Measurements from ENCODE around the gene RFK. TPM values are rescaled to one million over a fixed set of nuclear protein-coding genes. Genes with fewer than 3 reads are reported as not detected.

Gene RFK
- polyA plus RNA-seq, 1 donor (not counting 4 experiments of a cell fraction or from before 2014, with no cell fraction given), result 30.1 TPM

GRCh38 chr9:76395381-76395780 is 1.2 kb upstream of the RFK start:
- TF ChIP-seq EZH2 (IDR thresholded peaks at IDR 0.05; ENCODE audit: low read length), result no peak
- TF ChIP-seq, protein P1, sequence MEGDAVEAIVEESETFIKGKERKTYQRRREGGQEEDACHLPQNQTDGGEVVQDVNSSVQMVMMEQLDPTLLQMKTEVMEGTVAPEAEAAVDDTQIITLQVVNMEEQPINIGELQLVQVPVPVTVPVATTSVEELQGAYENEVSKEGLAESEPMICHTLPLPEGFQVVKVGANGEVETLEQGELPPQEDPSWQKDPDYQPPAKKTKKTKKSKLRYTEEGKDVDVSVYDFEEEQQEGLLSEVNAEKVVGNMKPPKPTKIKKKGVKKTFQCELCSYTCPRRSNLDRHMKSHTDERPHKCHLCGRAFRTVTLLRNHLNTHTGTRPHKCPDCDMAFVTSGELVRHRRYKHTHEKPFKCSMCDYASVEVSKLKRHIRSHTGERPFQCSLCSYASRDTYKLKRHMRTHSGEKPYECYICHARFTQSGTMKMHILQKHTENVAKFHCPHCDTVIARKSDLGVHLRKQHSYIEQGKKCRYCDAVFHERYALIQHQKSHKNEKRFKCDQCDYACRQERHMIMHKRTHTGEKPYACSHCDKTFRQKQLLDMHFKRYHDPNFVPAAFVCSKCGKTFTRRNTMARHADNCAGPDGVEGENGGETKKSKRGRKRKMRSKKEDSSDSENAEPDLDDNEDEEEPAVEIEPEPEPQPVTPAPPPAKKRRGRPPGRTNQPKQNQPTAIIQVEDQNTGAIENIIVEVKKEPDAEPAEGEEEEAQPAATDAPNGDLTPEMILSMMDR (optimal IDR thresholded peaks at IDR 0.05 in 1 of 3, IDR thresholded peaks at IDR 0.05 in 1 of 3, conservative IDR thresholded peaks at IDR 0.05 in 1 of 3; ENCODE audit: extremely low read depth in 1 of 3, insufficient read depth in 2 of 3, low read length in 3 of 3), result no peak
- H2AFZ ChIP-seq (ENCODE audit: control insufficient read depth, low read length), result peak overlapping the region; percentile 47
- H3K27me3 ChIP-seq (ENCODE audit: control insufficient read depth, extremely low read depth, insufficient read depth, low read length), result no peaks in the 10 kb centered on the region
- dilution Hi-C loops (cut with MboI; ENCODE audit: extremely low pct_ligation_motif_present, low sequenced_read_pairs), result no loop called here
- peak overlapping the region in 2 of 3 experiments; percentile 79 to 94 for H3K4me3 ChIP-seq (ENCODE audit: control insufficient read depth in 2 of 3, extremely low read depth in 1 of 3, insufficient read depth in 2 of 3, low read depth in 1 of 3, low read length in 3 of 3)
- no peak for FAIRE-seq
- DNase-seq (ENCODE audit: low read depth, low spot score), result no peak
- no peak overlapping the region for H3K9ac ChIP-seq (ENCODE audit: control insufficient read depth, extremely low read depth, insufficient read depth, low read length)
- peak overlapping the region; percentile 81 for H3K4me2 ChIP-seq (ENCODE audit: control insufficient read depth, extremely low read depth, insufficient read depth, low read depth, low read length)
- peaks cover 2% of the 10 kb centered on the region for H3K4me1 ChIP-seq (ENCODE audit: control insufficient read depth, extremely low read depth, insufficient read depth, low read length)
- H4K20me1 ChIP-seq (ENCODE audit: control insufficient read depth, extremely low read depth, insufficient read depth, low read length), result no peaks in the 10 kb centered on the region
- H3K9me3 ChIP-seq (ENCODE audit: control insufficient read depth, low read depth, low read length), result no peaks in the 10 kb centered on the region
- no peaks in the 10 kb centered on the region for H3K9me1 ChIP-seq (ENCODE audit: control insufficient read depth, extremely low read depth, insufficient read depth, low read length)
- peaks cover 8% of the 10 kb centered on the region for H3K79me2 ChIP-seq (ENCODE audit: control insufficient read depth, insufficient read depth, low read length)
- H3K27ac ChIP-seq (ENCODE audit: control insufficient read depth, insufficient read depth, low read length), result no peak overlapping the region
- no peaks in the 10 kb centered on the region for H3K36me3 ChIP-seq (ENCODE audit: control insufficient read depth in 2 of 2, extremely low read depth in 1 of 2, insufficient read depth in 2 of 2, low read length in 2 of 2)

- H3K79me2 ChIP-seq (ENCODE audit: control insufficient read depth, insufficient read depth, low read length), result peaks cover 8% of the 10 kb centered on the region
- peak overlapping the region; percentile 67 for H3K27ac ChIP-seq (ENCODE audit: control insufficient read depth, insufficient read depth, low read length)
- peak overlapping the region; percentile 88 for H2AFZ ChIP-seq (ENCODE audit: control insufficient read depth, low read length)
- H3K36me3 ChIP-seq (ENCODE audit: control insufficient read depth in 2 of 2, extremely low read depth in 1 of 2, insufficient read depth in 2 of 2, low read length in 2 of 2), result no peaks in the 10 kb centered on the region
- peak overlapping the region; percentile 81 for H3K4me2 ChIP-seq (ENCODE audit: control insufficient read depth, extremely low read depth, insufficient read depth, low read depth, low read length)
- H3K4me1 ChIP-seq (ENCODE audit: control insufficient read depth, extremely low read depth, insufficient read depth, low read length), result no peaks in the 10 kb centered on the region
- dilution Hi-C loops (cut with MboI; ENCODE audit: extremely low pct_ligation_motif_present, low sequenced_read_pairs), result no loop called here
- no peaks in the 10 kb centered on the region for H4K20me1 ChIP-seq (ENCODE audit: control insufficient read depth, extremely low read depth, insufficient read depth, low read length)
- peak overlapping the region; percentile 73 for H3K9ac ChIP-seq (ENCODE audit: control insufficient read depth, extremely low read depth, insufficient read depth, low read length)
- no peaks in the 10 kb centered on the region for H3K9me3 ChIP-seq (ENCODE audit: control insufficient read depth, low read depth, low read length)
- peak overlapping the region; percentile 66 to 94 (median 79) for H3K4me3 ChIP-seq (ENCODE audit: control insufficient read depth in 2 of 3, extremely low read depth in 1 of 3, insufficient read depth in 2 of 3, low read depth in 1 of 3, low read length in 3 of 3)
- no peak for FAIRE-seq
- no peak for DNase-seq (ENCODE audit: low read depth, low spot score)
- TF ChIP-seq, protein P1 (optimal IDR thresholded peaks at IDR 0.05 in 1 of 3, IDR thresholded peaks at IDR 0.05 in 1 of 3, conservative IDR thresholded peaks at IDR 0.05 in 1 of 3; ENCODE audit: extremely low read depth in 1 of 3, insufficient read depth in 2 of 3, low read length in 3 of 3), result no peak
- no peak for TF ChIP-seq EZH2 (IDR thresholded peaks at IDR 0.05; ENCODE audit: low read length)
- no peaks in the 10 kb centered on the region for H3K27me3 ChIP-seq (ENCODE audit: control insufficient read depth, extremely low read depth, insufficient read depth, low read length)
- H3K9me1 ChIP-seq (ENCODE audit: control insufficient read depth, extremely low read depth, insufficient read depth, low read length), result no peaks in the 10 kb centered on the region
Observed at GRCh38 chr9:76394960-76395252, 680 bp upstream of the RFK start.
